HG03135 (cell line): ENCODE measurements around the gene CTNND2.
"Not testable (repeated sequence)": the region's sequence is repeated elsewhere in the genome, so short reads cannot be mapped to it uniquely, and the experiment has no call there.

Experiments used
- ATAC-seq: cut with Tn5 transposase; IDR thresholded peaks from one replicate; pipeline ENCODE4 v1.9.1; 2021; ENCODE audit warnings: mild to moderate bottlenecking, moderate library complexity; ENCODE audit not compliant: unreplicated experiment

The CTNND2 gene

GRCh38 chr5:11004523-11004922 is 899.7 kb downstream of the CTNND2 start:
- ATAC-seq, result not testable (repeated sequence)

GRCh38 chr5:11000515-11001353 is 903.5 kb downstream of the CTNND2 start:
- ATAC-seq, result no peak

- no peak for ATAC-seq
Observed at GRCh38 chr5:10999714-11000113, 904.5 kb downstream of the CTNND2 start.

- ATAC-seq, result no peak
Observed at GRCh38 chr5:10995891-10996290, 908.4 kb downstream of the CTNND2 start.

- ATAC-seq, result no peak
Observed at GRCh38 chr5:10994091-10994986, 909.9 kb downstream of the CTNND2 start.

- ATAC-seq, result no peak
Observed at GRCh38 chr5:10990634-10991033, 913.6 kb downstream of the CTNND2 start.

- ATAC-seq, result no peak
Observed at GRCh38 chr5:10989577-10990263, 914.5 kb downstream of the CTNND2 start.

GRCh38 chr5:10988622-10989021 is 915.6 kb downstream of the CTNND2 start:
- ATAC-seq, result no peak

- ATAC-seq, result peak; percentile 89
Observed at GRCh38 chr5:10987925-10988504, 916.2 kb downstream of the CTNND2 start.

GRCh38 chr5:10987276-10987924 is 916.8 kb downstream of the CTNND2 start:
- no peak for ATAC-seq

- ATAC-seq, result no peak
Observed at GRCh38 chr5:10985721-10986110, 918.5 kb downstream of the CTNND2 start.

- no peak for ATAC-seq
Observed at GRCh38 chr5:10985091-10985720, 919.0 kb downstream of the CTNND2 start.

- no peak for ATAC-seq
Observed at GRCh38 chr5:10984021-10984715, 920.1 kb downstream of the CTNND2 start.

GRCh38 chr5:10982626-10983025 is 921.6 kb downstream of the CTNND2 start:
- ATAC-seq, result no peak

GRCh38 chr5:10981932-10982331 is 922.3 kb downstream of the CTNND2 start:
- no peak for ATAC-seq

GRCh38 chr5:10977011-10977410 is 927.2 kb downstream of the CTNND2 start:
- ATAC-seq, result no peak

- no peak for ATAC-seq
Observed at GRCh38 chr5:10975945-10976344, 928.3 kb downstream of the CTNND2 start.

GRCh38 chr5:10974850-10975249 is 929.4 kb downstream of the CTNND2 start:
- no peak for ATAC-seq

- no peak for ATAC-seq
Observed at GRCh38 chr5:10973316-10973715, 930.9 kb downstream of the CTNND2 start.
